CD4-positive, alpha-beta T cell treated with Interleukin-10 for 1 hour (primary cell): ENCODE data around the gene APOBEC3C.
"Not testable (repeated sequence)": the region's sequence is repeated elsewhere in the genome, so short reads cannot be mapped to it uniquely, and the experiment has no call there.

Source experiments
- DNase-seq: peaks from one replicate; pipeline ENCODE4 v3.0.0-alpha.2; 2020

APOBEC3C gene

GRCh38 chr22:38984224-38984623, 29.8 kb upstream of the APOBEC3C start:
- DNase-seq, result no peak

DNA sequence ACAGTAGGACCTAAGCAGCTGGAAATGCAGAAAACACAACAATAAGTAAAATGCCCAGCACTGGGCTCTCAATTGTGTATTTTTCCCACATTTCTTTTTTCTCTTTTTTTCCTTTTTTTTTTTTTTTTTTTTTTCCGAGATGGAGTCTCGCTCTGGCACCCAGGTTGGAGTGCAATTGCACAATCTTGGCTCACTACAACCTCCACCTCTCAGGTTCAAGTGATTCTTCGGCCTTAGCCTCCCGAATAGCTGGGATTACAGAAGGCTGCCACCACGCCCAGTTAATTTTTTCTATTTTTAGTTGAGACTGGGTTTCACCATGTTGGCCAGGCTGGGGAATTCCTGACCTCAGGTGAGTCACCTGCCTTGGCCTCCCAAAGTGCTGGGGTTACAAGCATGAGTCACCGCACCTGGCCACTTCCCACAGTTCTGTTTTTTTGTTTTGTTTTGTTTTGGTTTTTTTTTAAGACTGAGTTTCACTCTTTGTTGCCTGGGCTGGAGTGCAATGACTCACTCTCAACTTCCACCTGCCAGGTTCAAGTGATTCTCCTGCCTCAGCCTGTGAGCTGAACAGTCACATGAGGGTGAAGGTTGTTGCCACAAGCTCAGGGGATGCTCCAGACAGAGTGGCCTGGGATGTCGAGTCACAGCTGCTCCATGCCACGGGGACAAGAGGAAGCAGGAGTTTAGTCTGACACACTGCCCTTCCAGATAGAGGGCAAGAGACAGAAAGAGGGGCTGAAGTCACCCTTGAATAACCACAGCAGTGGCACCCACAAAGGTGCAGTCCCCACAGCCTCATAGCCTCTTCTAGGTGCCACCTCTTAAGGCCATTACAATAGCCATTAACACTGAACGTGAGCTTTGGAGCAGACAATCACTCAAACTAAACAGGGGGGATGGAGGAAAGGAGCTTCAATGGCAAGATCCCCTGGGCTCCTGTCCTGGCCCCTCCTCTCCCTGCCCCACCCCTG, 29.0 kb upstream of the APOBEC3C start:
- DNase-seq, result peak; percentile 90

DNA sequence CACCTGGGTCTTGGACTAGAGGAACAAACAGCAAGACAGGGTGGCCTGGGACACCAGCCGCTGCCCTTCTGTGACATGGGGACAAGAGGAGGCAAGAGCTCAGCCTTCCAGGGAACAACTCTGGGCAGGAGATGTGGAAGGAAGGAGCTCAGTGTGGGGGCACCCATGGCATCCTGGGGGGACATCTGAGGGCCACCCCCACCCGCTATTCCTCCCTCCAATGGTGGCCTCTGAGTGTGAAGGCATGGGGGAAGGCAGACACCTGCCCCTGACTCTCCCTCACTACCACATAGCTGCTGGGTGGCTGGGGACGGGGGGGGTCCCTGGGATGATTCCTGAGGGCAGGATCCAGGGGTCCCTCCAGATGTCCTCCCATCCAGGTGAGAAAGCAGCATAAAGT, 27.4 kb upstream of the APOBEC3C start:
- DNase-seq, result no peak

DNA sequence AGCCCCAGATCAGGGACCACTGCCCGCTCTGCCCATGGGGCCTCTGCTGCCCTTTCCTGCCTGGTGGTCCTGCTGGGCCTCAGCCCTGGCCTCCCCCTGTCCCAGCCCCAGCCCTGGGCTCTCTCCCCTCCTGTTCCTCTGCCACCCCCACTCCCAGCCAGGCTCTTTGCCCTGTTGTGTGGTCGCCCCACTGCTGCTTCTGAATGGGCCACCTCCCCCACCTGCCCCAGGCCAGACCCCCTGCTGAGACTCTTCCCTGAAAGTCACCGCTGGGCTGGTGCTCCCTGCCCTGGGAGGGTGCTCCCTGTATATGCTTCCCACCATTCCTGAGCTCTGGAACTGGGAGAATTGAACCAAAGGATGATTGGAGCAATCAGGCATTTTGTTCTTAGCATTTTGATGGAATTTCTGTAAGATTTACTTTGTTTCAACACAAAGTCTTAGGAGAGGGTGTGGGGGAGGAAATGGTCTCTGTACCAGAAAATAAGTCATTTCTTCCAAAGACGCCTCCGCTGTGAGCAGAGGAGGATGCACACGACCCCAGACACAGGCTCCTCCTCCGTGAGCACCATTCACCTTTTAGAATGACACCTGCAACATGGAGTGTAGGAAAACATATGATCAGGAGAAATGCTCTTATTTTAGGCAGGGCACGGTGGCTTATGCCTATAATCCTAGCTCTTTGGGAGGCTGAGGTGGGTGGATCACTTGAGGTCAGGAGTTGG, 26.7 kb upstream of the APOBEC3C start:
- DNase-seq, result no peak

DNA sequence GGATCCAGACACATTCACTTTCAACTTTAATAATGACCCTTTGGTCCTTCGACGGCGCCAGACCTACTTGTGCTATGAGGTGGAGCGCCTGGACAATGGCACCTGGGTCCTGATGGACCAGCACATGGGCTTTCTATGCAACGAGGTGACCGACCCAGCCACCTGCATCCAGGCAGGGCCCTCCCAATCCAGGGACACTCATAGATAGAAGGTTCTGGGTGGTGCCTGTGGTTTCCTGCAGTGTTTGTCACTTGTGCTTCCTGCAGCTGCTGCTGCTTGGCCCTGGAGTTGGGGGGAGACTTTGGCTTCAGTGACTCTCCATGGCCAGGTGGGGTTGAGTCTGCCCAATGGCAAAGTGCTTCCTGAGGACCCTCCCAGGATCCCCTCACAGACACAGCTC, 24.6 kb upstream of the APOBEC3C start:
- peak; percentile 33 for DNase-seq

GRCh38 chr22:38992871-38993371, 21.1 kb upstream of the APOBEC3C start:
- not testable (repeated sequence) for DNase-seq

DNA sequence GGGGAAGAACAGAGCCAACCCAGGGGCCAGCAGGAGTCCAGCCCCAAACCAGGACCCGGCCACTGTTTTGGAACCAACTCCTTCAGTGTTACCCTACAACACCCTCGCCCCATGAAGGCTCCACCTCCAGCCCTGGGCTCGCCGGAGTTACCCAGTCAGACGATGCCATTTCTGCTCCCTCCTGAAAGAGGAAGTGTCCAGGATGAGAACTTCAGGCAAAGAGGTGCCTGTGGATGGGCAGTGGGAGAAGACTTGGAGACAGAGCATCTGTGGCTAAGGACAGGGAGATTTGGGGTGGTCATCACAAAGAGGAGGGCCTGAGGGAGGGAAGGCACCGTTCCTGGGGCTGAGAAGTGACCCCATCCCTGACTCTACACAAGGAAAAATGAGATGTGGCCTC, 18.0 kb upstream of the APOBEC3C start:
- no peak for DNase-seq

DNA sequence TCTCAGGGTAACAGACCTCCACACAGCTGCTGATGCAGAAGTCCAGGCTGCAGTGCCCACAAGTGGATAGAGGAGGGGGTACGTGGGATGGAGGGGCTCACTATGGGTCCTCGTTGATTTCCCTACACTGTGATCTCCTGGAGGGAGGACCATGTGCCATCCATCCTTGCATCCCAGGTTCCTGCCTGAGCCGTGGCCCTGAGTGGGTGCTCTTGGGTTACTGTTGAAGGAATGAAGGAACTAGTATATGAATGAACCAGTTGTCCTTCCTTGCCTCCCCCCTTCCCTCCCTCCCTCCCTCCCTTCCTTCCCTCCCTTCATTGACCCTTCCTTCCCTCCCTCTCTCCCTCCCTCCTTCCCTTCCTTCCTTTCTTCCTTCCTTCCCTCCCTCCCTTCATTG, 16.5 kb upstream of the APOBEC3C start:
- no peak for DNase-seq

GRCh38 chr22:39003165-39003638, 10.9 kb upstream of the APOBEC3C start:
- peak; percentile 85 for DNase-seq

GRCh38 chr22:39007177-39007576, 6.9 kb upstream of the APOBEC3C start:
- no peak for DNase-seq

DNA sequence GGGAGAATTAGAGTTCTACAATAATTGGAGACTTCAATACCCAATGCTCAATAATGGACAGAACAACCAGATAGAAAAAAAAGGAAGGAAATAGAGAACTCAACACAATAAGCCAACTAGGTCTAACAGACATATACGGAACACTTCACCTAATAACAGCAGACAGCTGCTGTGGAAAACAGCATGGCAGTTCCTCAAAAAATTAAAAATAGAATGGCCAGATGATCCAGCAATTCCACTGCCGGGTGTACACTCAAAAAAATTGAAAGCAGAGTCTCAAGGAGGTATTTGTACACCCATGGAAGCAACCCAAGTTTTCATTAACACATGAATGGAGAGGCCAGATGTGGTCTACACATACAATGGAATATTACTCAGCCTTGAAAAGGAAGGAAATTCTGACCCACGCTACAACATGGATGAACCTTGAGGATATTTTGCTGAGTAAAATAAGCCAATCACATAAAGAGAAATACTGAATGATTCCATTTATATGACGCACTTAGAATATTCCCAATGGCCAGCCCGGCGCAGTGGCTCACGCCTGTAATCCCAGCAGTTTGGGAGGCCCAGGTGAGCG, 5.7 kb upstream of the APOBEC3C start:
- not testable (repeated sequence) for DNase-seq

DNA sequence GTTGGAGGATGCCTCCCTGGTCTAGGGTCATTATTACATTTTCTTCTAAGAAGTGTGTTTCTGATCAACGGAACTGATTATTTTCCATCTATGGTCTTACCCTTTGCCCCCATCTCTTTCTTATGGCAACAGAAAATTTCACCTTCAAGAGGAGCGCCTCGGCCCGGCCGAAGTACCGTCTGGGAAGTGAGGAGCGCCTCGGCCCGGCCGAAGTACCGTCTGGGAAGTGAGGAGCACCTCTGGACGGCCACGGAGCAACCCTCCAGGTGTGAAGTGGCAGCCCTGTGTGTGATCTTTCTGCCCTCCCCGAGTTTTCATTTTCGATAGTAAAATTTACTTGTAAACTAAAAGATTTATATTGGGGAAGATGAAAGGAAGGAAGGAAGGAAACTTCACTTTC, 3.1 kb upstream of the APOBEC3C start:
- DNase-seq, result no peak

- peak; percentile 25 for DNase-seq
Measured at GRCh38 chr22:39012533-39013511, 1.2 kb upstream of the APOBEC3C start.

- not testable (repeated sequence) for DNase-seq
Measured at GRCh38 chr22:39013561-39013941, 506 bp upstream of the APOBEC3C start.

DNA sequence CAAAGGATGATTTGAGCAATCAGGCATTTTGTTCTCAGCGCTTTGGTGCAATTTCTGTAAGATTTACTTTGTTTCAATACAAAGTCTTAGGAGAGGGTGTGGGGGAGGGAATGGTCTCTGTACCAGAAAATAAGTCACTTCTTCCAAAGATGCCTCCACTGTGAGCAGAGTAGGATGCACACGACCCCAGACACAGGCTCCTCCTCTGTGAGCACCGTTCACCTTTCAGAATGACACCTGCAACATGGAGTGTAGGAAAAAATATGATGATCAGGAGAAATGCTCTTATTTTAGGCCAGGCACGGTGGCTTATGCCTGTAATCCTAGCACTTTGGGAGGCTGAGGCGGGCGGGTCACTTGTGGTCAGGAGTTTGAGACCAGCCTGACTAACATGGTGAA, 665 bp downstream of the APOBEC3C start:
- not testable (repeated sequence) for DNase-seq

- no peak for DNase-seq
Measured at GRCh38 chr22:39016592-39016991, 2.5 kb downstream of the APOBEC3C start.

DNA sequence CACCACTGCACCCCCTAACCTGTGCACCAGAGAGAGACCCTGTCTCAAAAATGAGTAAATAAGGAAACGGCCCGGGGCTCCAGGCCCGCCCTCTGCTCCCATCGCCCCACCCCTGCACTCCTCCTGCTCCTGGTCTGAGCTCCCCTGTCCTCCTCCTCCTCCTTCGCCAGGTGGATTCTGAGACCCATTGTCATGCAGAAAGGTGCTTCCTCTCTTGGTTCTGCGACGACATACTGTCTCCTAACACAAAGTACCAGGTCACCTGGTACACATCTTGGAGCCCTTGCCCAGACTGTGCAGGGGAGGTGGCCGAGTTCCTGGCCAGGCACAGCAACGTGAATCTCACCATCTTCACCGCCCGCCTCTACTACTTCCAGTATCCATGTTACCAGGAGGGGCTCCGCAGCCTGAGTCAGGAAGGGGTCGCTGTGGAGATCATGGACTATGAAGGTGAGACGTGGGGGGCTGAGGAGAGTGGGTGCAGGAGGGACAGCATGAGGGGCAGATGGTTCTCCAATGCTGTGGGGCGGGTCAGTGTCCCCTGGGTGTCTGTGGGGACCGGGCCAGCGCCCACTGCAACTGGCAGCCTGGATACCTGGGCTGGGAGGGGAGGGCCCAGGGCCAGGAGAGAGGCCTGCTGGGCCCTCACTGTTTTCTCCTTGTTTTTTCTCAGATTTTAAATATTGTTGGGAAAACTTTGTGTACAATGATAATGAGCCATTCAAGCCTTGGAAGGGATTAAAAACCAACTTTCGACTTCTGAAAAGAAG, 3.7 kb downstream of the APOBEC3C start:
- no peak for DNase-seq

DNA sequence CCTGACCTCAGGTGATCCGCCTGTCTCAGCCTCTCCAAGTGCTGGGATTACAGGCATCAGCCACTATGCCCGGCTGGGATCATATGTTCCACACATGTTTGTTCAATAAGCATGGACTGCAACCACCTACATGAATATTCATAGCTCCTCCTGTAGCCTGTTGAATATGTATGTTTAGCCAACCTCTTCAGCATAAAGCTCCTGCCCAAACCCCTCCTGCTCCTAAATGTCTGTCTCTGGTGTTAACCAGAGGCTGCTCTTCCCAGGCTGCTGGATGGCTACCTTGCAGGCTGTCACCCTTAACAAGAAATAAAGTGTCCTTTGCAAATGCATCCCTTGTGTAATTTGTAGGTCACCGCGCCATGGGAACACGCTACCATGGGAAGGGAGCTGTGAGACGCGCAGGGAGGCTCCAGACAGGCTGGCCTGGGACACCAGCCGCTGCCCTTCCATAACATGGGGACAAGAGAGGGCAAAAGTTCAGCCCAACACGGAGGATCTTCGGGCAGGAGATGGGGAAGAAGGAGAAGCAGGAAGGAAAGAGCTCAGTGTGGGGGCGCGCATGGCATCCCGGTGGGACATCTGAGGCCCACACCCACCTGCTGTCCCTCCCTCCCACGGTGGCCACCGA, 6.1 kb downstream of the APOBEC3C start:
- DNase-seq, result not testable (repeated sequence)

DNA sequence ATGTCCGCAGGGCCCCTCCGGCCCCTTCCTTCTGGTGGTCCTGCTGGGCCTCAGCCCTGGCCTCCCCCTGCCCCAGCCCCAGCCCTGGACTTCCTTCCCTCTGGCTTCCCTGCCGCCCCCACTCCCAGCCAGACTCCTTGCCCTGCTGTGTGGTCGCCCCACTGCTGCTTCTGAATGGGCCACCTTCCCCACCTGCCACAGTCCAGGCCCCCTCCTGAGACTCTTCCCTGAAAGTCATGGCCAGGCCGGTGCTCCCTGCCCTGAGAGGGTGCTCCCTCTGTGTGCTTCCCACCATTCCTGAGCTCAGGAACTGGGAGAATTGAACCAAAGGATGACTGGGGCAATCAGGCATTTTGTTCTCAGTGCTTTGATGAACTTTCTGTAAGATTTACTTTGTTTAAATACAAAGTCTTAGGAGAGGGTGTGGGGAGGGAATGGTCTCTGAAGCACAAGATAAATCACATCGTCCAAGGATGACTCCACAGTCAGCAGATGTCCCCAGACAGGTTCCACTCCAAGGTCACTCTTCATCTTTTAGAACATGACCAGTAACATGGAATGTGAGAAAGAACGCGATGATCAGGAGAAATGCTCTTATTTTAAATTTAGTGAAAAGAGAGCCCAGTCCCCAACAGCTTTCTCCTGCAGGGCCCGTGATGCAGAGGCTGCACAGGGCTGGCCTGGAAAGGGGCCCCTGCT, 7.6 kb downstream of the APOBEC3C start:
- no peak for DNase-seq
